ENCODE results near the gene TAF1C.

- TF ChIP-seq CTCF (IDR thresholded peaks at IDR 0.05): no peak
- TF ChIP-seq POLR2A (IDR thresholded peaks at IDR 0.05): no peak
- no peak for TF ChIP-seq POLR2AphosphoS5 (IDR thresholded peaks at IDR 0.05)
- no peak for TF ChIP-seq EP300 (IDR thresholded peaks at IDR 0.05)
Measured at GRCh38 chr16:84136331-84137125, 50.3 kb downstream of the TAF1C start.

Measured in suprapubic skin (tissue), 4 donors.